ENCODE data around the gene MED13L. TPM values are rescaled to one million over a fixed set of nuclear protein-coding genes. Genes with fewer than 3 reads are reported as not detected.
A peak's percentile ranks its signal among the peaks of the same experiment; 100 is the strongest.

The MED13L gene
- total and polyA plus RNA-seq, 2 of the 8 experiments (the other 6 are each of a cell fraction or from before 2014, with no cell fraction given): 15.9 to 51.7 TPM

GRCh38 chr12:116157845-116158267, 119.6 kb downstream of the MED13L start:
- Histone ChIP-seq H2AFZ (ENCODE audit: low read length) (no peak overlapping the region), H3K14ac (ENCODE audit: insufficient read length) (no peak overlapping the region), H2BK12ac (ENCODE audit: low read depth, low read length) (no peak overlapping the region), H4K91ac (replicated peaks; ENCODE audit: insufficient read length, low read length) (no peak overlapping the region), H3K27me3 (replicated peaks in 1 of 4; ENCODE audit: control insufficient read depth in 3 of 4, extremely low read depth in 1 of 4, insufficient read depth in 3 of 4, low read length in 3 of 4) (no peaks in the 10 kb centered on the region), H3K36me3 (ENCODE audit: control insufficient read depth in 2 of 4, insufficient read depth in 4 of 4, low read length in 3 of 4) (no peaks in the 10 kb centered on the region), H3K27ac (ENCODE audit: low read depth, low read length) (no peak overlapping the region), H2BK15ac (ENCODE audit: low read length) (no peak overlapping the region), H4K8ac (ENCODE audit: extremely low read depth, insufficient read depth, low read length) (no peak overlapping the region), H3K4me3 (ENCODE audit: extremely low read depth in 1 of 4, insufficient read depth in 2 of 4, low read depth in 3 of 4, low read length in 4 of 4) (peak overlapping the region in 1 of 4 experiments; percentile 7; a peak in 1 of 8 replicates), H3K4ac (replicated peaks; ENCODE audit: insufficient read length, low read depth, low read length) (no peak overlapping the region), H3K18ac (ENCODE audit: extremely low read depth, low read length) (no peak overlapping the region), H4K5ac (ENCODE audit: insufficient read length, low read depth, low read length) (no peak overlapping the region), H2AK5ac (ENCODE audit: low read depth, low read length) (no peak overlapping the region), H3K23me2 (ENCODE audit: low read depth, low read length) (no peaks in the 10 kb centered on the region), H3K4me1 (replicated peaks in 1 of 4; ENCODE audit: control insufficient read depth in 3 of 4, insufficient read depth in 4 of 4, low read length in 3 of 4) (peaks cover 2 to 33% (median 14%) of the 10 kb centered on the region in 4 experiments; a peak in 6 of 7 replicates), H3K56ac (replicated peaks; ENCODE audit: insufficient read length, low read depth, low read length) (no peak overlapping the region), H2BK120ac (replicated peaks; ENCODE audit: low read depth, low read length) (no peak overlapping the region), H2BK5ac (ENCODE audit: low read depth, low read length) (no peak overlapping the region), H3K9me3 (ENCODE audit: insufficient read depth in 2 of 2, low read depth in 1 of 2, low read length in 1 of 2) (no peaks in the 10 kb centered on the region), H3K79me1 (ENCODE audit: low read depth, low read length) (peaks cover 6% of the 10 kb centered on the region; the same call in 1 of the 2 replicates), H2BK20ac (ENCODE audit: low read length) (no peak overlapping the region), H4K20me1 (replicated peaks in 1 of 2; ENCODE audit: control insufficient read depth in 1 of 2, insufficient read depth in 2 of 2, low read length in 2 of 2) (peaks cover 0 to 2% of the 10 kb centered on the region in 2 experiments), H3K79me2 (ENCODE audit: control insufficient read depth in 1 of 2, insufficient read depth in 2 of 2, low read length in 2 of 2) (peaks cover 13 to 91% of the 10 kb centered on the region in 2 experiments; a peak in 3 of 4 replicates), H3K4me2 (ENCODE audit: insufficient read depth in 1 of 2, low read depth in 2 of 2, low read length in 2 of 2) (no peak overlapping the region; a peak in 2 of 4 replicates), H3K23ac (ENCODE audit: insufficient read length) (no peak overlapping the region), H3K9ac (replicated peaks in 1 of 4; ENCODE audit: extremely low read depth in 1 of 4, low read depth in 3 of 4, low read length in 3 of 4) (no peak overlapping the region)
- DNase-seq (ENCODE audit: low read depth in 1 of 2, low spot score in 2 of 2): no peak
- ChIA-PET CTCF (ENCODE audit: partially characterized antibody) (no interaction called here), POLR2A (ENCODE audit: partially characterized antibody) (interaction anchor here (0.8 kb wide), 1 partner anchor 10 kb away, joined by 3 read pairs; no protein-coding TSS in a partner anchor)
- FAIRE-seq: no peak
- 42% methylated on average over 5 of the region's 5 CpGs; no CpG with 5 or more reads in 1 of the 2 experiments for WGBS, 2 experiments (ENCODE audit: extremely low coverage in 1 of 2, insufficient coverage in 1 of 2, insufficient read length in 1 of 2, insufficient replicate concordance in 2 of 2, low coverage in 1 of 2, low lambda C conversion rate in 2 of 2, missing lambda C conversion rate in 1 of 2)
